Measurements from ENCODE around the gene ATR.

- TF ChIP-seq, protein P1, sequence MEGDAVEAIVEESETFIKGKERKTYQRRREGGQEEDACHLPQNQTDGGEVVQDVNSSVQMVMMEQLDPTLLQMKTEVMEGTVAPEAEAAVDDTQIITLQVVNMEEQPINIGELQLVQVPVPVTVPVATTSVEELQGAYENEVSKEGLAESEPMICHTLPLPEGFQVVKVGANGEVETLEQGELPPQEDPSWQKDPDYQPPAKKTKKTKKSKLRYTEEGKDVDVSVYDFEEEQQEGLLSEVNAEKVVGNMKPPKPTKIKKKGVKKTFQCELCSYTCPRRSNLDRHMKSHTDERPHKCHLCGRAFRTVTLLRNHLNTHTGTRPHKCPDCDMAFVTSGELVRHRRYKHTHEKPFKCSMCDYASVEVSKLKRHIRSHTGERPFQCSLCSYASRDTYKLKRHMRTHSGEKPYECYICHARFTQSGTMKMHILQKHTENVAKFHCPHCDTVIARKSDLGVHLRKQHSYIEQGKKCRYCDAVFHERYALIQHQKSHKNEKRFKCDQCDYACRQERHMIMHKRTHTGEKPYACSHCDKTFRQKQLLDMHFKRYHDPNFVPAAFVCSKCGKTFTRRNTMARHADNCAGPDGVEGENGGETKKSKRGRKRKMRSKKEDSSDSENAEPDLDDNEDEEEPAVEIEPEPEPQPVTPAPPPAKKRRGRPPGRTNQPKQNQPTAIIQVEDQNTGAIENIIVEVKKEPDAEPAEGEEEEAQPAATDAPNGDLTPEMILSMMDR (IDR thresholded peaks at IDR 0.05): no peak
- no peak for TF ChIP-seq POLR2AphosphoS5 (IDR thresholded peaks at IDR 0.05)
Observed at GRCh38 chr3:142523921-142524566, 54.5 kb downstream of the ATR start.
